GM10266 (cell line): ENCODE data around the gene ARHGAP18.

Experiments used
- DNase-seq: peaks from one replicate; pipeline ENCODE4 v3.0.0; 2012; ENCODE audit errors: extremely low spot score
- CTCF ChIP-seq: IDR thresholded peaks from 2 replicates; pipeline ENCODE4 v1.5.1; 2012; ENCODE audit warnings: mild to moderate bottlenecking, low read depth; ENCODE audit not compliant: control insufficient read depth, insufficient read depth; ENCODE audit errors: missing control alignments

Gene ARHGAP18

GRCh38 chr6:129609635-129610034 lies 100.3 kb downstream of the ARHGAP18 start:
- TF ChIP-seq CTCF, result no peak
- DNase-seq, result no peak

GRCh38 chr6:129608886-129609537 lies 101.0 kb downstream of the ARHGAP18 start:
- no peak for TF ChIP-seq CTCF
- DNase-seq, result no peak

- TF ChIP-seq CTCF, result no peak
- peak; percentile 23 for DNase-seq
These were observed 102.3 kb downstream of the ARHGAP18 start for GRCh38 chr6:129607581-129608186.

GRCh38 chr6:129606664-129607063 lies 103.3 kb downstream of the ARHGAP18 start:
- no peak for TF ChIP-seq CTCF
- DNase-seq, result peak; percentile 20

- no peak for DNase-seq
- no peak for TF ChIP-seq CTCF
These were observed 104.0 kb downstream of the ARHGAP18 start for GRCh38 chr6:129605967-129606366.

GRCh38 chr6:129605095-129605494 lies 104.9 kb downstream of the ARHGAP18 start:
- no peak for TF ChIP-seq CTCF
- no peak for DNase-seq

GRCh38 chr6:129604321-129604720 lies 105.7 kb downstream of the ARHGAP18 start:
- DNase-seq, result no peak
- no peak for TF ChIP-seq CTCF
